Stimulated activated CD4-positive, alpha-beta T cell treated with anti-CD3 and anti-CD28 coated beads, Interleukin-15, amount 100 ng/mL, for 48 hours (primary cell): ENCODE data around the gene FGF18.
A peak's percentile ranks its signal among the peaks of the same experiment; 100 is the strongest.

Experiments used
- DNase-seq, 2 donors: peaks; one replicate each; pipeline ENCODE4 v3.0.0-alpha.2; 2020; ENCODE audit warnings: low read depth in 2 of 2

The FGF18 gene

GRCh38 chr5:171470420-171470819 lies 51.0 kb downstream of the FGF18 start:
- no peak for DNase-seq

DNA sequence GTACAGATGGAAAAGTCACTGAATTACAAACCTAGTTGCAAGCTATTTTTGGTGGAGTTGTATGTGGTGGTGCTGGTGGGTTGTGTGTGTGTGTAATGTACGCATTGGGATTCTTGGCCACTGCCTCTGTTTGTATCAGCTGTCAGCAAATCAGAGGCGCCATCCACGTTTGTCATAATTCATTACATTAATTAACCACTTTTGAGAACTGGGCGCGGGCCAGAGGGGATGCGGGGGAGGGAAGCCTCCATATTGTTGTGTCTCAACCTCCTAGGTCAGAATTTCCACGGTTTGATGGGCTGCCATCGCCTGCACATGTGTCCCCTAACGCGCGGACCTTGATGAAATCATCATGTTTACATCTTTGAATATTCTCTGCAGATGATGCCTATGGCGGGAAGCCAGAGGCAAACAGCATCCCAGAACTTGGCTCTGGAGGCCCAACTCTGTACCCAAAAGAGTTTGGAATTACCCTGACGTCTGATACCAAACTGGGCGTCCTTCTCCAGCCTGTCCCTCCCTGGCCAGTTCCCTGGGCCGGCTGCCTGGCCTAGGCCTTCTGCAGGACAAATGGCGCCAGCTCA lies 54.9 kb downstream of the FGF18 start:
- DNase-seq: no peak

DNA sequence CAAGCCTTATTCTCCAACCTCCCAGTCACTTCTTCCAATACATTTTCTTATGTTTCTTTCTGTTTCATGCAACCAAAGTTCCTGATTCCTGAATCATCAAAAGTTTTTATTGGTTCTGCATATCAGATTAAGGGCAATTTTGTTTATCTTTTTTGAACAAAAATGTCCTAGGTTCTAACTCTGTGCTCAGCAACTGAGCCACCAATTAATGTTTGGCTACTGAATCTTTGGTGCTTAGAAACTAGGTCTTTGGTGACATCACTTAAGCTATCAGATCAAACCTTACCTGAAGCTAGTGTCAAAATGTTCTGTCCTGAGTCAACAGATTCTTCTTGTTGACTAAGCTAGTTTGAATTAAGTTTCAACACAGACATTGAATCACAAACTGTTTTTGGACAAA lies 56.1 kb downstream of the FGF18 start:
- no peak for DNase-seq

- no peak for DNase-seq
Measured at GRCh38 chr5:171476701-171477100, 57.3 kb downstream of the FGF18 start.

DNA sequence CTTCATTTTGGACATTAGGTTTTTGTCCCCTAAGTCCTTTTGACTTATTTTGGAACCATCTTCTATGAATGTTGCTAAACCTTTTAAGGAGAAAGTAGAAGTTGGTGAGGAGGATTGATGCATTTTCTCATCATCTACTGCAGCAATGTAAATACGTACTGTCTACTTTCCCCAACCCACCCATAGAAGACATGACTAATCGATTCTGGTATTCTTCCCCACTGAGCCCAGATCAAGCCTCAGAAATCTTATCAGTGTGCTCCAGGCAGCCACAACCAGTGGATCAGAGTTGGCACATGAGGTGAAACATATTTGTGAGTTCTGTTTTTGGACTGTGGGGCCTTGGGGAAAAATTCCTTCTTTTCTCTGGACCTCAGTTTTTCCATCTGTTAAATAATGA lies 57.7 kb downstream of the FGF18 start:
- no peak for DNase-seq

DNA sequence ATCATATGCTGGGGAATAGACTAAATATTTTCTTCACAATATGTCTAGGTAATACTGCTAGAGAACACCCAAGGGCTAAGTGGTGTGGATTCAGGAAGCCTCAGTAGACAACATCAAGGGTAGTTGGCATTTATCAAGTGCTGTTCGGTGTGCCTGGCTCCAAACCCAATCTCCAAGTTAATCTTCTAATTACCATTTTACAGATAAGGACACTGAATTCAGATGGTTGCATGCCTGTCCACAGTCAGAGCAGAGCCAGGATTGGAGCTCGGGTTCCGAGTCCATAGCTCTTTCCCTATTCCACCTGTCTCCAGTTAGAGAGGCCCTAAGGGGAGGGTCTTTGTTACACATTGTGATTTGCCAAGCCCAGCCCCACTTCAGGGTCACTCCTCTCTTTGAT lies 58.2 kb downstream of the FGF18 start:
- DNase-seq: no peak

- no peak for DNase-seq
Measured at GRCh38 chr5:171478946-171479775, 59.7 kb downstream of the FGF18 start.

- DNase-seq: no peak
Measured at GRCh38 chr5:171479776-171480125, 60.3 kb downstream of the FGF18 start.

GRCh38 chr5:171480239-171480638 lies 60.8 kb downstream of the FGF18 start:
- DNase-seq: no peak

GRCh38 chr5:171481571-171482433 lies 62.4 kb downstream of the FGF18 start:
- DNase-seq: no peak

- DNase-seq: no peak
Measured at GRCh38 chr5:171482434-171482730, 62.9 kb downstream of the FGF18 start.

GRCh38 chr5:171483551-171484135 lies 64.2 kb downstream of the FGF18 start:
- no peak for DNase-seq

DNA sequence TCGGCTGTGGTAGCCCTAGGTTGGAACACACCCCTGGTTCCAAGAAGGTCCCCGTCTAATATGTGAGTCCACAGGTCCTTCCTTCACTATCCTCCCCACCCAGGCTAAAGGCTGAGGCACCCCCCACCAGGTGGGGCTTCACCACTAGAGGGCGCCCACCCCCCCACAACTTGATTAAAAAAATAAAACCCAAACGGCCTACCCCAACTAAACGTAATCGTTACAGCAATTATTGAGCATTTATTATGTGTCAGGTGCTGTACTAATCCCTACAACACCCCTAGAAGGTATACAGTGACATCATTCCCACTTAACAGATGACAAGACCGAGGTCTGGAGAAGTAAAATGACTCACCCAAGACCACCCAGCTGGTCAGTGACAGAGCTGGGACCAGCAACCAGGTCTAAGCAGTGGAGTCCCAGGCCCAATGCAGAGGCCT lies 65.0 kb downstream of the FGF18 start:
- peak; percentile 10 to 21 for DNase-seq

DNA sequence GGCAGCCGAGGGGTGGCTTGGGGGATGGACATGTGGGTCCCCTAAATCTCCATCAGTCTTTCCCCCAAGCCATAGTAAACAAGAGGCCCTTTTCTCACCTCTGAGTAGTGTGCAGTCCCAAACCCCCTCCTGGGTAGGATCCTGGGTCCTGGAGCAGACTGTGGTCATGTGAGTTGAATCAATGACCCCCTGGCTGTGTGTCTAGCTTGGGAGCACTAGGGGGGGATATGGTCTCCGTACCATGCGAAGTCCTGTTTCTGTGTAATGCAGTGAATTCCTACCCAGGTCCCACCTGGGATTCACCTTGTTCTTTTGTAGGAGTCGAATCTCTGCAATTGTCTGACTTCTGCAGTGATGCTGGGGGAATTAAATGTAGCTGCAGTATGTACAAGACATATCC lies 66.2 kb downstream of the FGF18 start:
- no peak for DNase-seq

DNA sequence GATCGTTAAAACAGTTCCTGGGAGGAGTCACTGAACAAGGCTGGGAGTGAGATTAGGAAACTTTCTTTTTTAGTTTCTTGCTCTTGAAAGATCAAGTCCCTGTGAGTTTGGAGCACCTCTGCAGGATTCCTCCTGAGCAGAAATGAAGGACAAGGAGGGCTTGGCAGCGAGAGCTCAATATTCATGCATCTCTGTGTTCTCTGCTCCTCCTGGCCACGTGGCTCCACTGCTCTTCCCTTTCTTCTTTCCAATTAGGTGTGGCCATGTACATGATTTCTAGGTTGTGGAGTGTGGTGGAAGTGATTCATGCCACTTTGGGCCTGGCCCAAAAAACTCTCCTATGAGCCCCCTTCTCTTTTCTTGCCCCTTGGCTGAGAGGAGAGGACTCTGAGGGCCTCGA lies 67.2 kb downstream of the FGF18 start:
- no peak for DNase-seq

- no peak for DNase-seq
Measured at GRCh38 chr5:171488876-171489275, 69.4 kb downstream of the FGF18 start.

GRCh38 chr5:171492781-171493180 lies 73.3 kb downstream of the FGF18 start:
- DNase-seq: no peak

DNA sequence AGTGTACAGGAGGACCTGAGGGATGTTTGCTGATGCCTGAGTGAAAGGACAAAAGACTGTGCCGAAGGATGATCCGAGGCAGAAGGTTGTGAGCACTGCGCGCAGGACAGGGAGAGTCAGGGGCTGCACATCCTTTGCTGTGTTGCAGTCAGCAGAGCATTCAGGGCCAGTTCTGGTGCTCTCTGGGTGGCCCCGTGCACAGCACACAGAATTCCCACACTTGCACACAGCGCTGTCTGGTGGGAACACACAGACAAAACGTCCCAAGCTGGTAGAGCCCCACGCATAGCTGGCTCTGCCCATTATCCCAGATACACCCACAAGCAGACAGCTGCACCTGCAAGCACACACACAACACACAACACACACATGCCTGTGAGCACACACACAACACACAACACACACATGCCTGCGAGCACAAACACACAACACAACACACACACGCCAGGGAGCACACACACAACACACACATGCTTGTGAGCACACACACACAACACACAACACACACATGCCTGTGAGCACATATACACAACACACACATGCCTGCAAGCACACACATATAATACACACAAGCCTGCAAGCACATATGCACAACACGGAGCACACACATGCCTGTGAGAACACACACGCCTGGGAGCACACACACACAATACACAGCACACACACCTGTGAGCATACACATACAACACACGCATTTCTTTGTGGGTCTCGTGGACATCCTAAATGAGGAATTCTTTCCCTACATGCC lies 74.4 kb downstream of the FGF18 start:
- no peak for DNase-seq

- DNase-seq: no peak
Measured at GRCh38 chr5:171494452-171495121, 75.1 kb downstream of the FGF18 start.

DNA sequence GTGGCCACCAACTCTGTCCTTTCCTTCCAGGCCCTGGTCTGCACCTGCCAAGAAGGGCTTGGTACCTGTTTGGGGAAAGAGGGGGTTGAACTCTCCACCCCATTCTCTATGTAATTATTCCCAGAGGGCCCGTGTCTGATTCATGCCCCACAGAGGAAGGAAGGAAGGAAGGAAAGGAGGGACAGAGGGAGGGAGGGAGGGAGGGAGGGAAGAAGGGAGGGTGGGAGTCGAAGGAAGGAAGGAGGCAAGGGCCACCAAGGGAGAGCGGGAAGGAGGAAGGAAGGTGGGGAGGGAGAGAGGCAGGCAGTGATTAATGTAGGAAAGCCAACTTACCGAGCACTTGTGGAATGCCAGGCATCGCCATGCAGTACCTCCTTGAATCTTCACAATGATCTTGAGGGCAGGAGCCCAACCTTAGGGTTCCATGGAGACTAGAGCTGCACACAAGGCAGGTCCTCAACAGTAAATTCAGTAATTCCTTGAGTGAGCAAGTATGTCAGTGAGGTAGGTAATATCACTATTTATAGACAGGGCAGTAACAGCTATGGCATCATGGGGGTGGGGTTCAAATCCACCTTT lies 75.8 kb downstream of the FGF18 start:
- DNase-seq: no peak

- no peak for DNase-seq
Measured at GRCh38 chr5:171496456-171496855, 77.0 kb downstream of the FGF18 start.
